HG02885 (cell line): ENCODE results near the gene XPO1.
"Not testable (repeated sequence)": the region's sequence is repeated elsewhere in the genome, so short reads cannot be mapped to it uniquely, and the experiment has no call there.

Source experiments
- ATAC-seq: cut with Tn5 transposase; IDR thresholded peaks from one replicate; pipeline ENCODE4 v1.9.1; 2021; ENCODE audit warnings: mild to moderate bottlenecking; ENCODE audit not compliant: unreplicated experiment, poor library complexity

Gene XPO1

GRCh38 chr2:61470122-61470951 is 67.8 kb downstream of the XPO1 start:
- peak; percentile 25 for ATAC-seq

DNA sequence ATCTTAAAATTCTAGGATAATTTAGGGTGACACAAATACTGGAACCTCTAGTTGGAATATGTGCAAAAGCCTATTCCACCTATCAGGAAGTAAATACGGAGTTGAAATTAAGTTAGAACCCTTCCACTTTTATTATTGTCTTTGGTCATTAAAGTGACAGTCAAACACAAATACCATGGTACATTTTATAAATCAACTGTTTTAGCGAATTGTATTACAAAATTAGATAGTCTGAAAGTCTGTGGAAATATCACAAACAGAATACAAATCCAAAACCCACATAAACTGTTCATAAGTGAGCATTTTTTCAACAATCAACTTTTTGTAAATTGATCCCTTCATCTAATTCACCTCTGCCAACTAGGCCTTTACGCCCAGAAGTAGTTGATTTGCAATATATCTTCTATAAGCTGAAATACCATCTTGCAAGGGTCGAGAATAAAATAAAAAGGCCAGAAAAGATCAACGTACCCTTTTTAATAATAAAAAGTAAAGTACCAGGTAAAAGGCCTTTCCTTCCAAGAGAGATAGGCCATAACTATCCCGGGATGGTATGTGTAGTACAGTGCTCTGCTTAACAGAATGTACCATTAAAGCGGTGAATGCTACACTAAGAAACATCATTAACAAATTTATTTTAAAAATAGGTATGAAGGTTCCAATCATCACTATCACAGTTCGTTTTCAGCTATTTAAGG is 68.6 kb downstream of the XPO1 start:
- ATAC-seq = no peak

DNA sequence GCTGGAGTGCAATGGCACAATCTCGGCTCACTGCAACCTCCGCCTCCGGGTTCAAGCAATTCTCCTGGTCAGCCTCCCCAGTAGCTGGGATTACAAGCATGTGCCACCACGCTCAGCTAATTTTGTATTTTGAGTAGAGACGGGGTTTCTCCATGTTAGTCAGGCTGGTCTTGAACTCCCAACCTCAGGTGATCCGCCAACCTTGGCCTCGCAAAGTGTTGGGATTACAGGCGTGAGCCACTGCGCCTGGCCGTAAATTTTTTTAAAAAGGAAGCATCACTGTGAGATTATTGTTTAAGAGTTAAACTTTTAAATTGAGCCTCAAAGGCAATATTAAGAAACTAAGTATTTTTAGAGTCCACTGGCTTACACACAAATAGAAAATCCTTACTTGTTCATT is 69.9 kb downstream of the XPO1 start:
- ATAC-seq = not testable (repeated sequence)

DNA sequence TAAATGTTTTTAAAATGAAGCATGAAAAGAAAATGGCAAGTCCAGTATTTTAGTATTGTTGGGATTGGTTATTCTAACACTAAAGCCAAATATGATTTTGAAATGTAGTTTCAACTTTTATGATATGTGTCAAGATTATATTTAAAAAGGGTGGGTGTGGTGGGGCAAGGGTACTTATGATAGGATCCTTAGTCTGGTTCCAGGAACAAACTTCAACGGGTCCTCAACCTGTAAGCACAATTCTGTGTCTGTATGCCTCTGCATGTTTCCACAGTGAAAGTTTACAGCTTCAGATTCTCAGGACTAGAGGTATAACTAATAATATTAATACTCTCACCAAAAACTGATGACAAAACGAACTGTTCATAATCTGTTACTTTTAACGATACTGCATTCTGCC is 73.1 kb downstream of the XPO1 start:
- ATAC-seq = no peak

DNA sequence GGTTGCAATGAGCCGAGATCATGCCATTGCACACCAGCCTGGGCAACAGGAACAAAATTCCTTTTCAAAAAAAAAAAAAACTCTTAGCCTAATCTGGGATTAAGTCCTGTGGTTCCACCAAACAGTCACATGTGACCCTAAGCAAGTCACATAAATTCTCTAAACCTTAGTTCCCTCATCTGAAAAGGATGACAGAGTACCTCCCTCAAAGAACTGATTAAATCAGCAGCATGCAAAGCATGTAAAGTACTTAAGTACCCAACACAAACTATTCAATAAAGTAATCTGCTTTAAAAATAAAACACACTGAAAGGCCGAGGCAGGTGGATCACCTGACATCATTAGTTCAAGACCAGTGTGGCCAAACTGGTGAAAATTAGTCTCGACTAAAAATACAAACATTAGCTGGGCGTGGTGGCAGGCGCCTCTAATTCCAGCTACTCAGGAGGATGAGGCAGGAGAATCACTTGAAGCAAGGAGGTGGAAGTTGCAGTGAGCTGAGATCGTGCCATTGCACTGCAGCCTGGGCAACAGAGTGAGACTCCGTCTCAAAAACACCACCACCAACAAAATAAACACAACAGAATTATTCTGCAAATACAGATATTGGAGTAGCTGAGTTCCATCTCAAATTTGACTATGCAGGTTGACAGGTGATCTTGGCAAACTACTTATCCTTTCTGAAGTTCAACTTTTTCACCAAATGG is 74.2 kb downstream of the XPO1 start:
- ATAC-seq = peak; percentile 25

DNA sequence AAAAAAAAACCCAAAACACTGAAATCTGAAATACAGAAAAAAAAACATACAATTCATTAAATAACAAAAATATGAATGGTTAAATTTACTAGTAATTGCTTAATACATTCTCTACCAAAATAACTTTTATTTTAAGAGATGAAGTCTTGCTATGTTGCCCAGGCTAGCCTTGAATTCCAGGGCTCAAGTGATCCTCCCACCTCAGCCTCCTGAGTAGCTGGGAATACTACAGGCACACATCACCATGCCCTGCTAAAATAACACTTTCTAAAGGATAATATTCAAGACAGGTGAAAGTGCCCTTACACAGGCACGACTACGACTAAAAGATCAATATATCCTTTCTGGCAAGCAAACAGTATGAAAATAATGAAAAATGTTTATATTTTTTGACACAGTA is 76.8 kb downstream of the XPO1 start:
- ATAC-seq = no peak

DNA sequence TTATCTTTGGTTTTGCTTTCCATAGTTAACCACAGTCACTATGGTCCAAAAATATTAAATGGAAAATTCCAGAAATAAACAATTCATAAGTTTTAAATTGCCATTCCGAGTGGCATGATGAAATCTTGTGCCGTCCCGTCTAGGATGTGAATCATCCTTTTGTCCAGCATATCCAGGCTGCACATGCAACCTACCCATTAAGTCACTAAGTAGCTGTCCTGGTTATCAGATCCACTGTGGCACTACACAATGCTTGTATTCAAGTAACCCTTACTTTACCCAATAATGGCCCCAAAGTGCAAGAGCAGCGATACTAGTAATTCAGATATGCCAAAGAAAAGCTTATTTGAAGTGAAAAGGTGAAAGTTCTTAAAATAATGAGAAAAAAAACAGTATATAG is 78.0 kb downstream of the XPO1 start:
- ATAC-seq = no peak

DNA sequence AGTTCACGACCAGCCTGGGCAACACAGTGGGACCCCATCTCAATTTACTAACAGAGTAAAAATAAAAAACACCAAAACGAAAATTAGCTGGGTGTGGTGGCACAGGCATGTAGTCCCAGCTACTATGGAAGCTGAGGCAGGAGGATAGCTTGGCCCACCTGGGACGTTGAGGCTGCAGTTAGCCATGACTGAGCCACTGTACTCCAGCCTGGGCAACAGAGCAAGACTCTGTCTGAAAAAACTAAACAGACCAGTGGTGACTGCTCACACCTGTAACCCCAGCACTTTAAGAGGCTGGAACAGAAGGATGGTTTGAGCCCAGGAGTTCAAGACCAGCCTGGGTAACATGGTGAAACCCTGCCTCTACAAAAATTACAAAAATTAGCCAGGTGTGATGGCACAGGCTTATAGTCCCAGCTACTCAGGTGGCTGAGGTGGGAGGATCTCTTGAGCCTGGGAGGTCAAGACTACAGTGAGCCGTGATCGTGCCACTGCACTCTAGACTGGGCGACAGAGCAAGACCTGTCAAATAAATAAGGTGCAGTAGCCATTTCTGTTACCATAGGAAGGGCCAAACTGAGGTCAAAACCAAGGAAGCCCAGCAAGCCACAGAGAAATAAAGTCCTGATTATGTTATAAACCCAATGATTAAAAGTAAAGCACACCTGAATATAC is 81.3 kb downstream of the XPO1 start:
- no peak for ATAC-seq

DNA sequence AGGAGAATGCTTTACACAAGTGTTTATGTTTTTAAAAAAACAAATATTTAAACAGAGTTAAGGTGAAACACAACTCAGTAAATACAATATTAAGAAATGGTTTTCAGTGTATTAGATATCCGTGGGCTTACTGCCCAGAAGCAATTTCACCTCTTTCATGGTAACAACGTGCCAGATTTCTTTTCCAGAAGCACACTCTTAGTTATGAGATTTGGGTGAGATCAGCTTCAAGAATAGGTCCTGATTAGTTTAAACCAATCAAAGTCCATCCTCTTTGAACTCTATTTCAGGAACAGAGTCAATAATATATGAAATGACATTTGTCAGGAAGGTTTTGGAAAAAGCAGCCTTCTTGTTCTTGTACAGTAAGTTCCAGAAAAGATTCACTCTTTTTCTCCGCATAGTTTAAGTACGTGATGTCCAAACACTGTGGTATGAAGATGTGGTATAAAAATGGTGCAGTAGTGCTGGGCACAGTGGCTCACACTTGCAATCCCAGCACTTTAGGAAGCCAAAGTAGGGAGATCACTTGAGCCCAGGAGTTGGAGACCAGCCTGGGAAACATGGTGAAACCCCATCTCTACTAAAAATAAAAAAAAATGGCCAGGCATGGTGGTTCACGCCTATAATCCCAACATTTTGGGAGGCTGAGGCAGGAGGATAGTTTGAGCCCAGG is 81.9 kb downstream of the XPO1 start:
- ATAC-seq = no peak

- not testable (repeated sequence) for ATAC-seq
These were observed 83.2 kb downstream of the XPO1 start for GRCh38 chr2:61454972-61455371.

DNA sequence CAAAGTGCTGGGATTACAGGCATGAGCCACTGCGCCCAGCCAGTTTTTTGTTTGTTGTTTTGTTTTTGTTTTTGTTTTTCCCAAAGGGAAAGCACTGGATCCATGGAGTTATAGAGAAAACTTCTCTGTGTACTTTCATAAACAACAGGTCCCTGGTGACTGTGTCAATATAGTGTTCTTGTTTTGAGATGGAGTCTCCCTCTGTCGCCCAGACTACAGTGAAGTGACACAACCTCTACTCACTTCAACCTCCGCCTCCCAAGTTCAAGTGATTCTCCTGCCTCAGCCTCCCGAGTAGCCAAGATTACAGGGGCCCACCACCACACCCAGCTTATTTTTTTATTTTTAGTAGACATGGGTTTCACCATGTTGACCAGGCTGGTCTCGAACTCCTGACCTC is 83.8 kb downstream of the XPO1 start:
- ATAC-seq = no peak

GRCh38 chr2:61452392-61452791 is 85.8 kb downstream of the XPO1 start:
- ATAC-seq = no peak

GRCh38 chr2:61451178-61451577 is 87.0 kb downstream of the XPO1 start:
- ATAC-seq = no peak

GRCh38 chr2:61450144-61450543 is 88.0 kb downstream of the XPO1 start:
- ATAC-seq = no peak

DNA sequence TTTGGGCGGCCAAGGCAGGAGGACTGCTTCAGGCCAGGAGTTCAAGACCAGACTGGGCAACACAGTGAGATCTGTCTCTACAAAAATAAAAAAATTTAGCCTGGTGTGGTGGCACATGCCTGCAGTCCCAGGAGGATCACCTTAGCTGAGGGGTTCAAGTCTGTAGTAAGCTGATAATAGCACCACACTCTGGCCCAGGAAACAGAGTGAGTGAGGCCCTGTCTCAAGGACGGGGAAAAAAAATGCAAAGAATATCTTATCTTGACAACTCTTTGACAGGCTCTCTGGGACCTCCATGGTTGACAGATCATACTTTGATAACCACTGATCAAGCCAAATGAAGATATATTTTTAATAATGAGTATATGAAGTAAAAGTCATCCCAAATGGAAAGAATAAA is 89.9 kb downstream of the XPO1 start:
- no peak for ATAC-seq

- ATAC-seq = not testable (repeated sequence)
These were observed 91.2 kb downstream of the XPO1 start for GRCh38 chr2:61446971-61447370.

GRCh38 chr2:61443342-61444041 is 94.7 kb downstream of the XPO1 start:
- peak; percentile 79 for ATAC-seq

- ATAC-seq = no peak
These were observed 98.7 kb downstream of the XPO1 start for GRCh38 chr2:61439241-61440002.

- ATAC-seq = no peak
These were observed 99.5 kb downstream of the XPO1 start for GRCh38 chr2:61438670-61439069.
